ENCODE data around the gene CDK4. TPM values are rescaled to one million over a fixed set of nuclear protein-coding genes. Genes with fewer than 3 reads are reported as not detected.
A peak's percentile ranks its signal among the peaks of the same experiment; 100 is the strongest.

Gene CDK4
- total and polyA plus RNA-seq, 8 donors = 80.1 to 269 (median 231) TPM

- DNase-seq = no peak
- H3K4me1 ChIP-seq = peaks cover 1 to 40% of the 10 kb centered on the region in 2 donors
- H3K27me3 ChIP-seq = peaks cover 0 to 10% of the 10 kb centered on the region in 2 donors
- ATAC-seq = no peak
- H3K36me3 ChIP-seq = peaks cover 0 to 49% of the 10 kb centered on the region in 2 donors
- H3K9me3 ChIP-seq = no peaks in the 10 kb centered on the region
- TF ChIP-seq CTCF (IDR thresholded peaks at IDR 0.05) = no peak
- intact Hi-C loops (cut with DNase I) = no loop called here
- no peak overlapping the region for H3K27ac ChIP-seq
- peak overlapping the region; percentile 63 to 65 for H3K4me3 ChIP-seq
These were observed 6.1 kb downstream of the CDK4 start for GRCh38 chr12:57746025-57746424.

GRCh38 chr12:57745485-57745881, 6.6 kb downstream of the CDK4 start:
- Histone ChIP-seq H3K4me3 (peak overlapping the region; percentile 63 to 65), H3K27me3 (peaks cover 0 to 13% of the 10 kb centered on the region in 2 donors), H3K9me3 (no peaks in the 10 kb centered on the region), H3K36me3 (peaks cover 0 to 45% of the 10 kb centered on the region in 2 donors), H3K27ac (peak overlapping the region; percentile 91 to 92), H3K4me1 (peaks cover 0 to 41% of the 10 kb centered on the region in 2 donors)
- ATAC-seq (peak; percentile 2), DNase-seq (no peak)
- intact Hi-C loops (cut with DNase I) = no loop called here
- no peak for TF ChIP-seq CTCF (IDR thresholded peaks at IDR 0.05)

GRCh38 chr12:57744777-57745484, 7.2 kb downstream of the CDK4 start, which contains the start of gene TSPAN31:
TSPAN31 (plus strand) TSS chr12:57745039; CDS start chr12:57745155, 116 bp downstream.
- H3K27me3 ChIP-seq = peaks cover under 1 to 17% of the 10 kb centered on the region in 2 donors
- DNase-seq (peak; percentile 94 to 99 (median 97)), ATAC-seq (peak; percentile 96)
- peak within 1 kb of the TSS; percentile 91 to 92 for H3K27ac ChIP-seq
- peaks cover 0 to 40% of the 10 kb centered on the region in 2 donors for H3K4me1 ChIP-seq
- H3K36me3 ChIP-seq = peaks cover 0 to 40% of the 10 kb centered on the region in 2 donors
- intact Hi-C loops (cut with DNase I) = no loop called here
- H3K9me3 ChIP-seq = no peaks in the 10 kb centered on the region
- H3K4me3 ChIP-seq = peak within 1 kb of the TSS; percentile 63 to 65
- TF ChIP-seq CTCF (IDR thresholded peaks at IDR 0.05) = peak in 1 of 2 donors; percentile 30

- H3K4me1 ChIP-seq = peaks cover 0 to 45% of the 10 kb centered on the region in 2 donors
- intact Hi-C loops (cut with DNase I) = no loop called here
- H3K9me3 ChIP-seq = no peaks in the 10 kb centered on the region
- peak overlapping the region; percentile 91 to 92 for H3K27ac ChIP-seq
- peak in 2 of 4 donors; percentile 73 to 84 for DNase-seq
- peaks cover 7 to 24% of the 10 kb centered on the region in 2 donors for H3K27me3 ChIP-seq
- H3K4me3 ChIP-seq = peak overlapping the region; percentile 63 to 65
- peak; percentile 69 for ATAC-seq
- TF ChIP-seq CTCF (IDR thresholded peaks at IDR 0.05) = no peak
- H3K36me3 ChIP-seq = peaks cover 0 to 33% of the 10 kb centered on the region in 2 donors
These were observed 7.8 kb downstream of the CDK4 start for GRCh38 chr12:57744194-57744776.

GRCh38 chr12:57743769-57744168, 8.3 kb downstream of the CDK4 start:
- intact Hi-C loops (cut with DNase I) = no loop called here
- DNase-seq (no peak), ATAC-seq (no peak)
- Histone ChIP-seq H3K27me3 (peaks cover 12 to 29% of the 10 kb centered on the region in 2 donors), H3K27ac (peak overlapping the region in 1 of 2 donors; percentile 92), H3K9me3 (no peaks in the 10 kb centered on the region), H3K36me3 (peaks cover 0 to 28% of the 10 kb centered on the region in 2 donors), H3K4me3 (no peak overlapping the region), H3K4me1 (peaks cover 0 to 45% of the 10 kb centered on the region in 2 donors)
- no peak for TF ChIP-seq CTCF (IDR thresholded peaks at IDR 0.05)
